Keratinocyte (primary cell): ENCODE data around the gene LRP10. TPM values are rescaled to one million over a fixed set of nuclear protein-coding genes. Genes with fewer than 3 reads are reported as not detected.

Experiments used
- DNase-seq: peaks from one replicate; pipeline ENCODE4 v3.0.0-alpha.2; 2011; ENCODE audit warnings: low read depth, missing footprints, low spot score
- FAIRE-seq: peaks from 2 replicates; lab custom pipeline; 2011; peaks lifted over from hg19 to GRCh38; lab: Jason Lieb, UNC
- H2AFZ ChIP-seq: 2 replicates; pipeline ENCODE4 v1.6.0; 2012; ENCODE audit warnings: low read length, control low read depth, inconsistent platforms; ENCODE audit not compliant: control insufficient read depth
- H3K27ac ChIP-seq: 2 replicates; pipeline ENCODE4 v1.5.1; 2011; ENCODE audit warnings: low read length; ENCODE audit not compliant: control insufficient read depth, insufficient read depth
- H3K27me3 ChIP-seq: 3 replicates; pipeline ENCODE4 v1.6.0; 2011; ENCODE audit warnings: low read length; ENCODE audit not compliant: control insufficient read depth, insufficient read depth; ENCODE audit errors: extremely low read depth
- H3K36me3 ChIP-seq, 2 experiments: 2 replicates in 1 of 2; 3 replicates in 1 of 2; pipeline ENCODE4 v1.5.1; 2011; ENCODE audit warnings: low read length in 2 of 2, mild to moderate bottlenecking in 1 of 2; ENCODE audit not compliant: control insufficient read depth in 2 of 2, insufficient read depth in 2 of 2; ENCODE audit errors: extremely low read depth in 1 of 2
- H3K4me1 ChIP-seq: 3 replicates; pipeline ENCODE4 v1.5.1; 2011; ENCODE audit warnings: low read length; ENCODE audit not compliant: control insufficient read depth, insufficient read depth; ENCODE audit errors: extremely low read depth
- H3K4me2 ChIP-seq: 3 replicates; pipeline ENCODE4 v1.6.0; 2011; ENCODE audit warnings: low read depth, low read length; ENCODE audit not compliant: control insufficient read depth, insufficient read depth; ENCODE audit errors: extremely low read depth
- H3K4me3 ChIP-seq, 3 experiments: fragments of 200-600 bp in 1 of 3; sonication (generic) in 1 of 3; 2 replicates in 2 of 3; 3 replicates in 1 of 3; pipeline ENCODE4 v1.5.1; 2011 to 2016; ENCODE audit warnings: low read length in 3 of 3, mild to moderate bottlenecking in 3 of 3, control low read depth in 2 of 3, inconsistent platforms in 1 of 3, low read depth in 1 of 3, mixed read lengths in 1 of 3, mixed run types in 1 of 3, moderate library complexity in 1 of 3; ENCODE audit not compliant: control insufficient read depth in 2 of 3, insufficient read depth in 2 of 3; ENCODE audit errors: extremely low read depth in 1 of 3
- H3K79me2 ChIP-seq: 2 replicates; pipeline ENCODE4 v1.6.0; 2012; ENCODE audit warnings: low read length; ENCODE audit not compliant: control insufficient read depth, insufficient read depth
- H3K9ac ChIP-seq: 3 replicates; pipeline ENCODE4 v1.6.0; 2011; ENCODE audit warnings: low read length; ENCODE audit not compliant: control insufficient read depth, insufficient read depth; ENCODE audit errors: extremely low read depth
- H3K9me1 ChIP-seq: 3 replicates; pipeline ENCODE4 v1.6.0; 2011; ENCODE audit warnings: low read length; ENCODE audit not compliant: control insufficient read depth, insufficient read depth; ENCODE audit errors: extremely low read depth
- H3K9me3 ChIP-seq: 2 replicates; pipeline ENCODE4 v1.5.1; 2012; ENCODE audit warnings: low read depth, low read length; ENCODE audit not compliant: control insufficient read depth
- H4K20me1 ChIP-seq: 3 replicates; pipeline ENCODE4 v1.6.0; 2011; ENCODE audit warnings: low read length; ENCODE audit not compliant: control insufficient read depth, insufficient read depth; ENCODE audit errors: extremely low read depth
- EZH2 ChIP-seq: IDR thresholded peaks from one replicate; pipeline ENCODE4 v1.6.1; 2012; ENCODE audit warnings: inconsistent platforms, mild to moderate bottlenecking, low read length, moderate library complexity
- dilution Hi-C: fragments of 300-500 bp; cut with MboI; formaldehyde crosslinking; loops from one replicate; pipeline ENCODE4 v1.7.0; 2020; ENCODE audit warnings: low sequenced_read_pairs; ENCODE audit not compliant: extremely low pct_ligation_motif_present
- polyA plus RNA-seq, 5 experiments: library from polyadenylated mRNA; depleted of rRNA in 3 of 5; stranded (reverse) in 3 of 5; stranded (forward) in 1 of 5; unstranded in 1 of 5; fragments of >200 nt; gene quantifications; 1 replicate in 1 of 5; 2 replicates in 3 of 5; 3 replicates in 1 of 5; pipeline versions ENCODE4 v1.2.1 to v1.2.3, GENCODE V29; 2011 to 2012; ENCODE audit warnings: missing spikeins in 2 of 5, low read depth in 1 of 5, low replicate concordance in 1 of 5
- TF ChIP-seq, protein P1 (sequence below), 3 experiments: IDR thresholded peaks in 1 of 3; conservative IDR thresholded peaks in 1 of 3; optimal IDR thresholded peaks in 1 of 3; 2 replicates in 2 of 3; 3 replicates in 1 of 3; pipeline versions ENCODE3 to v1.5.1; 2011; ENCODE audit warnings: low read length in 3 of 3, mild to moderate bottlenecking in 3 of 3, moderate library complexity in 2 of 3, control low read depth in 1 of 3, inconsistent platforms in 1 of 3; ENCODE audit not compliant: insufficient read depth in 2 of 3; ENCODE audit errors: extremely low read depth in 1 of 3

The LRP10 gene
- polyA plus RNA-seq, 1 donor (not counting 4 experiments of a cell fraction or from before 2014, with no cell fraction given), result 36.7 TPM

- no peak overlapping the region for H3K27ac ChIP-seq
- peak overlapping the region; percentile 24 for H3K9ac ChIP-seq
- no peaks in the 10 kb centered on the region for H3K9me3 ChIP-seq
- FAIRE-seq, result no peak
- peaks cover 41 to 68% of the 10 kb centered on the region in 2 experiments for H3K36me3 ChIP-seq
- TF ChIP-seq EZH2, result no peak
- TF ChIP-seq, protein P1, sequence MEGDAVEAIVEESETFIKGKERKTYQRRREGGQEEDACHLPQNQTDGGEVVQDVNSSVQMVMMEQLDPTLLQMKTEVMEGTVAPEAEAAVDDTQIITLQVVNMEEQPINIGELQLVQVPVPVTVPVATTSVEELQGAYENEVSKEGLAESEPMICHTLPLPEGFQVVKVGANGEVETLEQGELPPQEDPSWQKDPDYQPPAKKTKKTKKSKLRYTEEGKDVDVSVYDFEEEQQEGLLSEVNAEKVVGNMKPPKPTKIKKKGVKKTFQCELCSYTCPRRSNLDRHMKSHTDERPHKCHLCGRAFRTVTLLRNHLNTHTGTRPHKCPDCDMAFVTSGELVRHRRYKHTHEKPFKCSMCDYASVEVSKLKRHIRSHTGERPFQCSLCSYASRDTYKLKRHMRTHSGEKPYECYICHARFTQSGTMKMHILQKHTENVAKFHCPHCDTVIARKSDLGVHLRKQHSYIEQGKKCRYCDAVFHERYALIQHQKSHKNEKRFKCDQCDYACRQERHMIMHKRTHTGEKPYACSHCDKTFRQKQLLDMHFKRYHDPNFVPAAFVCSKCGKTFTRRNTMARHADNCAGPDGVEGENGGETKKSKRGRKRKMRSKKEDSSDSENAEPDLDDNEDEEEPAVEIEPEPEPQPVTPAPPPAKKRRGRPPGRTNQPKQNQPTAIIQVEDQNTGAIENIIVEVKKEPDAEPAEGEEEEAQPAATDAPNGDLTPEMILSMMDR (optimal IDR thresholded peaks at IDR 0.05 in 1 of 3, IDR thresholded peaks at IDR 0.05 in 1 of 3, conservative IDR thresholded peaks at IDR 0.05 in 1 of 3; ENCODE audit: extremely low read depth in 1 of 3, insufficient read depth in 2 of 3, low read length in 3 of 3), result no peak
- dilution Hi-C loops, result no loop called here
- H3K4me1 ChIP-seq, result peaks cover 29% of the 10 kb centered on the region
- H4K20me1 ChIP-seq, result no peaks in the 10 kb centered on the region
- no peaks in the 10 kb centered on the region for H3K27me3 ChIP-seq
- H3K79me2 ChIP-seq, result peaks cover 83% of the 10 kb centered on the region
- H2AFZ ChIP-seq, result no peak overlapping the region
- no peak for DNase-seq
- no peak overlapping the region for H3K4me3 ChIP-seq
- H3K4me2 ChIP-seq, result no peak overlapping the region
- peaks cover 3% of the 10 kb centered on the region for H3K9me1 ChIP-seq
These were observed 30.2 kb upstream of the LRP10 start for GRCh38 chr14:22841311-22841710.

- TF ChIP-seq, protein P1 (optimal IDR thresholded peaks at IDR 0.05 in 1 of 3, IDR thresholded peaks at IDR 0.05 in 1 of 3, conservative IDR thresholded peaks at IDR 0.05 in 1 of 3; ENCODE audit: extremely low read depth in 1 of 3, insufficient read depth in 2 of 3, low read length in 3 of 3), result no peak
- no peak for TF ChIP-seq EZH2
- no peak for FAIRE-seq
- H3K27ac ChIP-seq, result no peak overlapping the region
- H3K36me3 ChIP-seq, result peaks cover 45 to 71% of the 10 kb centered on the region in 2 experiments
- no peaks in the 10 kb centered on the region for H4K20me1 ChIP-seq
- H3K4me2 ChIP-seq, result no peak overlapping the region
- dilution Hi-C loops, result no loop called here
- H2AFZ ChIP-seq, result no peak overlapping the region
- H3K27me3 ChIP-seq, result no peaks in the 10 kb centered on the region
- DNase-seq, result no peak
- peaks cover 3% of the 10 kb centered on the region for H3K9me1 ChIP-seq
- no peaks in the 10 kb centered on the region for H3K9me3 ChIP-seq
- H3K9ac ChIP-seq, result no peak overlapping the region
- H3K4me3 ChIP-seq, result no peak overlapping the region
- H3K4me1 ChIP-seq, result peaks cover 34% of the 10 kb centered on the region
- peaks cover 78% of the 10 kb centered on the region for H3K79me2 ChIP-seq
These were observed 29.8 kb upstream of the LRP10 start for GRCh38 chr14:22841769-22842168.
